ENCODE measurements around the gene CLEC17A.
"Not testable (repeated sequence)": the region's sequence is repeated elsewhere in the genome, so short reads cannot be mapped to it uniquely, and the experiment has no call there.

The CLEC17A gene

DNA sequence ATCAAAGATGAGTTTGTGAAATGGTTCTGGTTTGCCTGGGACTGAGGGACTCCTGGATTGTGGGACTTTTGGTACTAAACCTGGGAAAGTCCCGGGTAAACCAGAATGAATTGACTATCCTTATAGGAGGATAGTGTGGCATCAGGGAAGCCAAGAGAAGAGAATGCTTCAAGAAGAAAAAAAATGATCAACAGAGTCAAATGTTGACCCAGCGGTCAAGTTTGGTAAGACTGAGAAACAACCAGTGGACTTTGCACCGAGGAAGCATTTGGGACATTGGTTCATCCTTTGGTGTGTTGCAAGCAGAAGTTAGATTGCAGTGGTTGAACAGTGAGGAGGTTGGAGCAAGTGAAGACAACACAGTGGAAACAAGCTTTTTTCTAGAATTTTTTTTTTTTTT lies 33.5 kb downstream of the CLEC17A start:
- TF ChIP-seq, protein P1, sequence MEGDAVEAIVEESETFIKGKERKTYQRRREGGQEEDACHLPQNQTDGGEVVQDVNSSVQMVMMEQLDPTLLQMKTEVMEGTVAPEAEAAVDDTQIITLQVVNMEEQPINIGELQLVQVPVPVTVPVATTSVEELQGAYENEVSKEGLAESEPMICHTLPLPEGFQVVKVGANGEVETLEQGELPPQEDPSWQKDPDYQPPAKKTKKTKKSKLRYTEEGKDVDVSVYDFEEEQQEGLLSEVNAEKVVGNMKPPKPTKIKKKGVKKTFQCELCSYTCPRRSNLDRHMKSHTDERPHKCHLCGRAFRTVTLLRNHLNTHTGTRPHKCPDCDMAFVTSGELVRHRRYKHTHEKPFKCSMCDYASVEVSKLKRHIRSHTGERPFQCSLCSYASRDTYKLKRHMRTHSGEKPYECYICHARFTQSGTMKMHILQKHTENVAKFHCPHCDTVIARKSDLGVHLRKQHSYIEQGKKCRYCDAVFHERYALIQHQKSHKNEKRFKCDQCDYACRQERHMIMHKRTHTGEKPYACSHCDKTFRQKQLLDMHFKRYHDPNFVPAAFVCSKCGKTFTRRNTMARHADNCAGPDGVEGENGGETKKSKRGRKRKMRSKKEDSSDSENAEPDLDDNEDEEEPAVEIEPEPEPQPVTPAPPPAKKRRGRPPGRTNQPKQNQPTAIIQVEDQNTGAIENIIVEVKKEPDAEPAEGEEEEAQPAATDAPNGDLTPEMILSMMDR (IDR thresholded peaks at IDR 0.05; ENCODE audit: low read depth, low read length) = no peak

GRCh38 chr19:14619404-14619803 lies 36.5 kb downstream of the CLEC17A start:
- no peak overlapping the region for H3K4me3 ChIP-seq (ENCODE audit: low read depth, low read length)
- TF ChIP-seq, protein P1 (IDR thresholded peaks at IDR 0.05; ENCODE audit: low read depth, low read length) = no peak

More for the DNA sequence above, 33.5 kb downstream of the CLEC17A start:
- no peak overlapping the region for H3K4me3 ChIP-seq (ENCODE audit: low read depth, low read length)

- H3K4me3 ChIP-seq (ENCODE audit: low read depth, low read length) = not testable (repeated sequence)
These were observed 41.6 kb downstream of the CLEC17A start for GRCh38 chr19:14624491-14624890.

- H3K4me3 ChIP-seq (ENCODE audit: low read depth, low read length) = no peak overlapping the region
- TF ChIP-seq, protein P1 (IDR thresholded peaks at IDR 0.05; ENCODE audit: low read depth, low read length) = no peak
These were observed 46.7 kb downstream of the CLEC17A start for GRCh38 chr19:14629557-14629956.

DNA sequence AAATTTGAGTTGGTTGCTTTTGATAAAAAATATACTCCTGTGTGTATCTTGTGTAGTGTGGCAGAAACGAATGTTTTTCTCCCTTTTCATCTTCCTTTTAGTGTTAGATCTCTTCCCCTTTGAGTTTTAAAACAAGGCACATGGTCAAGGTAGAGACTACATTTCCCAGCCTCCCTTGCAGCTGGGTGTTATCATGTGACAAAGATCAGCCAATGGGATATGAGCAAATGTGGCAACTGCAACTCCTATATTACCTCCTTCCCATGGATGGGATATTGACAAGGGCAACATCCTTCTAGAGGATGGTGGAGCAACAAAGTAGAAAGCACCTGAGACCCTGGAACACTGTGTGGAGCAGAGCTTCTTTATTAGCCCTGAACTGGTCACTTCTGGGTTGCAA lies 49.4 kb downstream of the CLEC17A start:
- TF ChIP-seq, protein P1 (IDR thresholded peaks at IDR 0.05; ENCODE audit: low read depth, low read length) = no peak
- H3K4me3 ChIP-seq (ENCODE audit: low read depth, low read length) = no peak overlapping the region

DNA sequence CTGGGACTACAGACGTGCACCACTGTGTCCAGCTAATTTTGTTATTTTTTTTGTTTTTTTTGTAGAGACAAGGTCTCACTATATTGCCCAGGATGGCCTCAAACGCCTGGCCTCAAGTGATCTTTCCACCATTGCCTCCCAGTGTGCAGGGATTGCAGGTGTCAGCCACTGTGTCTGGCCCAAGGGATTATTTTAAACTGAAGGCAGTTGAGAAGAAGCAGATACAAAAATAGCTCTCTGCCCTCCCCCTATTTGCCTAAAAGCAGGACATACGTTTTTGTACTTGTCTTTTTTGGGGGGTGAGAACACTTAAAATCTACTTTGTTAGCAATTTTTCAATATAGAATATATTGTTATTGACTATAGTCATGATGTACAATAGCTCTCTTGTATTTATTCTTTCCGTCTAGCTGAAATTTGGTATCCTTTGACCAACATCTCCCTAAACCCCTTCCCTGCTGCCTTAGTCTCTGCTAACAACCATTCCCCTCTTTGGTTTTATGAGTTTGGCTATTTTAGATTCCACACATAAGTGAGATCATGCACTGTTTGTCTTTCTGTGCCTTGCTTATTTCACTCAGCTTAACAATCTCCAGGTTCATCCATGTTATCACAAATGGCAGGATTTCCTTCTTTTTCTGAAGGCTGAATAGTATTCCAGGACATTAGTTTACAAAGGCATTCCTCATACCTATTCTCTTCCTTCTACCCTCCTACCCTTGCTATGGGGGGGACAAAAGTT lies 56.8 kb downstream of the CLEC17A start:
- no peak overlapping the region for H3K4me3 ChIP-seq (ENCODE audit: low read depth, low read length)
- TF ChIP-seq, protein P1 (IDR thresholded peaks at IDR 0.05; ENCODE audit: low read depth, low read length) = no peak

GRCh38 chr19:14648506-14648905 lies 65.6 kb downstream of the CLEC17A start:
- H3K4me3 ChIP-seq (ENCODE audit: low read depth, low read length) = no peak overlapping the region
- TF ChIP-seq, protein P1 (IDR thresholded peaks at IDR 0.05; ENCODE audit: low read depth, low read length) = no peak

- H3K4me3 ChIP-seq (ENCODE audit: low read depth, low read length) = no peak overlapping the region
- TF ChIP-seq, protein P1 (IDR thresholded peaks at IDR 0.05; ENCODE audit: low read depth, low read length) = no peak
These were observed 66.1 kb downstream of the CLEC17A start for GRCh38 chr19:14649020-14649419.
